ENCODE data around the gene ABCC10.
"Not testable (repeated sequence)": the region's sequence is repeated elsewhere in the genome, so short reads cannot be mapped to it uniquely, and the experiment has no call there.

The ABCC10 gene

DNA sequence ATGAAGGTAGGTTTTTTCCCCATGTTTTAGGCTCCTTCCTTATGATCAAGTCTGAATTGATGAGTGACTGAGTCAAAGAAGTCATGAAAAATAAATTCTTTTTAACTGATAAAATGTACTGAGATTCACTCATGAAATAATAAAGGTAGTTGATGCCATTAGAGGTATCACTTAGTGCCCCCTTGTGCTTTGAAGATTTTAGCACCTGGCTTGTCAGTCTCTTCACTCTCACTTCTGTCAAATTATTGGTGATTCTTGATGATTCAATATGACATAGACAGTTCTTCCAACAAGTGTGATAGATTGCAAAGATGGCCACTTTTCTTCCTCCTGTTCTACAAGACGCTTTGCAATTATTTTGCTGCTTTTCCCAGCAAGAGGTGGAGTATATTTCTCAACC is 32.2 kb downstream of the ABCC10 start:
- DNase-seq: no peak
- H3K4me3 Mint-ChIP-seq: no peak overlapping the region
- H3K27me3 Mint-ChIP-seq: peaks cover 22 to 33% of the 10 kb centered on the region in 2 donors
- peaks cover 0 to 2% of the 10 kb centered on the region in 2 donors for H3K9me3 Mint-ChIP-seq
- no peak overlapping the region for H3K27ac Mint-ChIP-seq
- no peak for ATAC-seq (replicated peaks)
- H3K4me1 Mint-ChIP-seq: peaks cover 10 to 23% of the 10 kb centered on the region in 2 donors
- H3K36me3 Mint-ChIP-seq: peaks cover under 1 to 4% of the 10 kb centered on the region in 2 donors

DNA sequence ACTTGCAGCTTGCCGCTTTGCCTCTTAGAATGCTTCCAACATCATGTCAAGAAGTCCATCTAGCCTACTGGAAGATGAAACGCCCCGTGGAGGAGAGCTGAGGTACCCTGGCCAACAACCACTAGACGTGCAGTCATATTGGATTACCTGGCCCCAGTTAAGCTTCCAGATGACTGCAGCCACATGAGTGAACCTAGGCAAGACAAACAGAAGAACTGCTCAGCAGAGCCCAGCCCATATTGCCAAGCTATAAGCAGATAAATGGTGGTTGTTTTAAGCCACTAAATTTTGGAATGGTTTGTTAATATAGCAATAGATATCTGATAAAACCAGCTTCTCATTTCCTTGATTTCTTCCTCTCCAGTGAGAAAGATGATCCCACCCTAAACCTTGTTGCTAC is 32.7 kb downstream of the ABCC10 start:
- Mint-ChIP-seq H3K9me3 (peaks cover 0 to 2% of the 10 kb centered on the region in 2 donors), H3K27ac (no peak overlapping the region), H3K36me3 (peaks cover 0 to 4% of the 10 kb centered on the region in 2 donors), H3K4me3 (no peak overlapping the region), H3K4me1 (peaks cover 7 to 18% of the 10 kb centered on the region in 2 donors), H3K27me3 (peaks cover 22 to 33% of the 10 kb centered on the region in 2 donors)
- ATAC-seq (replicated peaks): no peak
- no peak for DNase-seq

DNA sequence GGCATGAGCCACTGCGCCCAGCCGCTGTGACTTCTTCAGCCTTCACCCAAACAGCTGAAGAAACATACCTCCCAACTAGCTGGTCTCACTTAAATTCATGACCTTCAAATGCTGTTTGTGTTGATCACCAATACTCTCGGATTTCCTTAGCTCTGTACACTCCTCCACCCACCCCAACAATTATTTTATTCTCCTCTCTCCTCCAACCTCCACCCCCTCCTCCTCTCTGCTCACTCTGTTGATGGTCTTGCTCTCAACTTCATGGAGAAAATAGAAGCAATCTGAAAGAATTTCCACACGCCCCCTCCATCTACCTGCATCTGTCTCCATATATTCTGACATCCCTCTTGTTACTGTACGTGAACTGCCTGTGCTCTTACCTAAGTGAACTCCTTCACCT is 34.6 kb downstream of the ABCC10 start:
- no peaks in the 10 kb centered on the region for H3K36me3 Mint-ChIP-seq
- no peak for ATAC-seq (replicated peaks)
- peaks cover 0 to 1% of the 10 kb centered on the region in 2 donors for H3K4me1 Mint-ChIP-seq
- H3K27me3 Mint-ChIP-seq: peaks cover 18 to 29% of the 10 kb centered on the region in 2 donors
- DNase-seq: no peak
- no peak overlapping the region for H3K27ac Mint-ChIP-seq
- H3K9me3 Mint-ChIP-seq: no peaks in the 10 kb centered on the region
- no peak overlapping the region for H3K4me3 Mint-ChIP-seq

DNA sequence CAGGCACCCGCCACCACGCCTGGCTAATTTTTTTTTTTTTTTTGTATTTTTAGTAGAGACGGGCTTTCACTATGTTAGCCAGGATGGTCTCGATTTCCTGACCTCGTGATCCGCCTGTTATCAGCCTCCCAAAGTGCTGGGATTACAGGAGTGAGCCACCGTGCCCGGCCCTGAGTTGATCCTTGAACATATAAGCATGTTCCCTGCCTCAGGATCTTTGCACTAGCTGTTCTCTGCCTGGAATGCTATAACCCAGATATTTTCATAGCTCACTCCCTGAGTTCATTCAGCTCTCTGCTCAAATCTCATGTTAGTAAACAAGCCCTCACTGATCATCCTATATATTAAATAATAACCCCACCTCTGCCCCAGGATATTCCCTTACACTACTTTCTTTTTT is 37.0 kb downstream of the ABCC10 start:
- no peaks in the 10 kb centered on the region for H3K9me3 Mint-ChIP-seq
- H3K27ac Mint-ChIP-seq: no peak overlapping the region
- DNase-seq: no peak
- H3K4me1 Mint-ChIP-seq: no peaks in the 10 kb centered on the region
- ATAC-seq (replicated peaks): no peak
- no peak overlapping the region for H3K4me3 Mint-ChIP-seq
- peaks cover 31 to 44% of the 10 kb centered on the region in 2 donors for H3K27me3 Mint-ChIP-seq
- no peaks in the 10 kb centered on the region for H3K36me3 Mint-ChIP-seq

DNA sequence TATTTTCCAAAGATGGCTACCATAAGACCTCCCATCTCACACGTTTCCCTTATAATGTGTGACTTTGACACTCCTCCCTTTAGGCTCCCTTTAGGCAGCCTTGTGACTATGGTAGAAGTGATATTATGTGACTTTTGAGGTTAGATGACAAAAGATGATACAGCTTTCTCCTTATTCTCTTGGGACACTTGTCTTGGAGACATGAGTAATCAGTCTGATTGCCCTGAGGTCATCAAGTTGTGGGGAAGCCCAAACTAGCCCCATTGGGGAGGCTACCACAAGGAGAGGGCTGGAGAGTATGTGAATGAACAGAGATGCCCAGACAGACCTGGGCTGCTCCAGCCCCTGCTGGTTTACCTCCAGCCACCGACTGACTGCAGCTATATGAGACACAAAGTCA is 38.6 kb downstream of the ABCC10 start:
- DNase-seq (no peak), ATAC-seq (replicated peaks) (peak; percentile 52 to 74)
- peaks cover 37 to 57% of the 10 kb centered on the region in 2 donors for H3K27me3 Mint-ChIP-seq
- no peak overlapping the region for H3K4me3 Mint-ChIP-seq
- H3K36me3 Mint-ChIP-seq: no peaks in the 10 kb centered on the region
- H3K27ac Mint-ChIP-seq: no peak overlapping the region
- H3K9me3 Mint-ChIP-seq: no peaks in the 10 kb centered on the region
- H3K4me1 Mint-ChIP-seq: no peaks in the 10 kb centered on the region

DNA sequence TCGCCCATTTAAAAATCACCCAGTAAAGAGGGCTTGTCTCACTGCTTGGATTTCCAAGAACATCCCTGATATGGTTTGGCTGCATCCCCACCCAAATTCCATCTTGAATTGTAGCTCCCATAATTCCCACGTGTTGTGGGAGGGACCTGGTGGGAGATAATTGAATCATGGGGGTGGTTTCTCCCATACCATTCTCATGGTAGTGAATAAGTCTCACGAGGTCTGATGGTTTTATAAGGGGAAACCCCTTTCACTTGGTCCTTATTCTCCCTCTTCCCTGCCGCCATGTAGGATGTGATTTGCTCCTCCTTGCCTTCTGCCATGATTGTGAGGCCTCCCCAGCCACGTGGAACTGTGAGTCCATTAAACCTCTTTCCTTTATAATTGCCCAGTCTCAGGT is 39.9 kb downstream of the ABCC10 start:
- peaks cover 36 to 55% of the 10 kb centered on the region in 2 donors for H3K27me3 Mint-ChIP-seq
- not testable (repeated sequence) for H3K27ac Mint-ChIP-seq; H3K9me3 Mint-ChIP-seq; H3K4me3 Mint-ChIP-seq; H3K4me1 Mint-ChIP-seq; H3K36me3 Mint-ChIP-seq; DNase-seq; ATAC-seq (replicated peaks)

DNA sequence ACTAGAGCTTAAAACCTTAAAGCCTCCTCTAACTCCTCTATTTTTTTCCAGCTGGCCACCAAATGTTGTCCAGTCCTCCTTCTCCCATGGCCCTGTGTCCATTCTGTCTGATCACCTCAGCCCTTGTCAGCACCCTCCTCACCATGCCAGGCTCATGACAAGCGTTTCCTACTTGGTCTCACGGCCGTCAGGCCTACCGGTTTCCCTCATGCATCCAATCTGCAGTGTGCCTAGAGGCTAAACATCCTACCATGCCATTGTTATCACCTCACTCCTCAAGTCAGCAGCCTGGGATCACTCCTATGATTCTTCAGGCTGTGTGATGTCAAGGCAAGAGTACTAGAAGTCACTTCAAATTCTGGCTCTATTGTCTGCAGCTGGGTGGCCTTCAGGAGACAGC is 40.4 kb downstream of the ABCC10 start:
- ATAC-seq (replicated peaks): no peak
- Mint-ChIP-seq H3K9me3 (no peaks in the 10 kb centered on the region), H3K36me3 (no peaks in the 10 kb centered on the region), H3K27ac (no peak overlapping the region), H3K27me3 (peaks cover 31 to 50% of the 10 kb centered on the region in 2 donors), H3K4me1 (no peaks in the 10 kb centered on the region), H3K4me3 (no peak overlapping the region)
- no peak for DNase-seq

DNA sequence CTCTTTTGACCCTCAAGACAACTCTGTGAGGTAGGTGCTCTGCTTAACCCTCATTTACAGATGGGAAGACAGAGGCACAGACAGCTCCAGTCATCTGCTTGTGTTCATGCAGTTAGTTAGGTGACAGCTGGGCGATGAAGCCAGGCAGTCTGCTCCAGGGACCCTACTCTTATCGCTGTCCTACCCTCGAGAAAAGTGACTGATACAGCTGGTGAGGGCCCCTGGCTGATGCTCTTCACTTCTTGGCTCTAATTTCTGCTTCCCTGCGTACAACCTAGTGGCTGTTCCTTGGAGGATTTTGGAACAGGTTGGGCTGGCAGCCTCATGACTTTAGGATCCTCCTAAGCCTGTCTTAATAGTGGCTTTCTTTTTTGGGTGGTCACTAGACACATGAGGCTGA is 40.9 kb downstream of the ABCC10 start:
- no peak overlapping the region for H3K27ac Mint-ChIP-seq
- H3K4me1 Mint-ChIP-seq: no peaks in the 10 kb centered on the region
- peaks cover 27 to 45% of the 10 kb centered on the region in 2 donors for H3K27me3 Mint-ChIP-seq
- H3K36me3 Mint-ChIP-seq: no peaks in the 10 kb centered on the region
- ATAC-seq (replicated peaks) (no peak), DNase-seq (no peak)
- no peak overlapping the region for H3K4me3 Mint-ChIP-seq
- H3K9me3 Mint-ChIP-seq: no peaks in the 10 kb centered on the region

DNA sequence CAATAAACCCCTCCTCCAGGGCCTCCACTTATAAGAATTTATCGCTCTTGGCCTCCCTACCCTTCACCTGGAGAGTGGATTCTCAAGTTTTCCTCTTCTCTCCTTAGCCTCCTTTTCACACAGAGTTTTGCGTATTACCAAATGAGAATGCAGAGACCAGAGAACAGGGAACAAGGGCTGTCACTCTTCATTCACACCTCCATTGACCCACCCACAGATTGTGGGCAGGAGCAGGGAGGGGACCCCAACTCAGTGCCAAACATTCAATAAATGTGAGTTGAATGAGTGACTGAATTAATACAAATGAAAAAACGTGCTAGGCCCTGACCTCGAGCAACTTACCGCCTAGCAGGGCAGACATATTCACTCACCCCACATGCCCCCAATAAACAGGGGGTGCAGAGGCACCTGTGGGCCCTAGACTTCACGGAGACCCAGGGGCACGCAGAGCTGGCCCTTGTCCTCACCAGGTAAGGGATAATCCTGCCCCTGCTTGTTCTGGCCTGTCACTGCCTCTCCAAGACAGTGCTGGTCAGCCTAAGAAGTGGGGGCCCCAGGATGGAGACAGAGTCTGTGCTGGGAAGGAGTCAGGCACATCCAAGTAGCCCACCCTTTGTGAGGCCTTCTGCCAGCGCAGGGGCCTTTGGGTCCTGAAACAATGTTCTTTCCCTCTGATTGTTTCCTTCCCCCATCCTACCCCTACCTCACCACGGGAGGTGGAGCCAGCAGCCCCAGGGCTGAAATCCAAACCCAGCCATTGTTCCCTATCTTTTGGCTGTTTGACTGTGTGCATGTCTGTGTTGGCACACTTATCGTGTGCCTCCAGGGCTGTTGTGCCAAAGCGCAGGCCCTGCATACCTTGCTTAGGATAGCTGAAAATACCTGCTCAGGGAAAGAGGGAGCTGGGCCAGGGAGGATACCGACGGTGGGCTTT is 41.7 kb downstream of the ABCC10 start:
- no peak for DNase-seq
- Mint-ChIP-seq H3K4me1 (no peaks in the 10 kb centered on the region), H3K4me3 (no peak overlapping the region), H3K27ac (no peak overlapping the region), H3K36me3 (no peaks in the 10 kb centered on the region), H3K27me3 (peaks cover 26 to 41% of the 10 kb centered on the region in 2 donors), H3K9me3 (no peaks in the 10 kb centered on the region)
- no peak for ATAC-seq (replicated peaks)

DNA sequence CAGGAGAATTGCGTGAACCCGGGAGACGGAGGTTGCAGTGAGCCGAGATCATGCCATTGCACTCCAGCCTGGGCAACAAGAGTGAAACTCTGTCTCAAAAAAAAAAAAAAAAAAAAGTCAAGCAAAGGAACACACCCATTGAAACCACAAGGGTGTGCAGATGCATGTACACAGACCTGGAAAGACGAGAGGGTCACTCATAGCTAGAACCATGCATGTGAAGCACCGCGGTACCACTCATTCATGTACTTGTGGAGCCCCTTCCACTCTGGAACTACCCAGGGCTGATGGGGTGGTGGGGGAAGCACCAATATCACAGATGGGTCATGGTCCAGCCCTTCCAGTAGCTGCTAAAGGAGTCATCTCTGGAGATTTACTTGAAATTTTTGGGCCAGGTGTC is 42.6 kb downstream of the ABCC10 start:
- ATAC-seq (replicated peaks): peak in 1 of 2 donors; percentile 50
- H3K4me1 Mint-ChIP-seq: no peaks in the 10 kb centered on the region
- peaks cover 26 to 36% of the 10 kb centered on the region in 2 donors for H3K27me3 Mint-ChIP-seq
- H3K27ac Mint-ChIP-seq: no peak overlapping the region
- H3K4me3 Mint-ChIP-seq: no peak overlapping the region
- DNase-seq: no peak
- no peaks in the 10 kb centered on the region for H3K36me3 Mint-ChIP-seq
- H3K9me3 Mint-ChIP-seq: no peaks in the 10 kb centered on the region

DNA sequence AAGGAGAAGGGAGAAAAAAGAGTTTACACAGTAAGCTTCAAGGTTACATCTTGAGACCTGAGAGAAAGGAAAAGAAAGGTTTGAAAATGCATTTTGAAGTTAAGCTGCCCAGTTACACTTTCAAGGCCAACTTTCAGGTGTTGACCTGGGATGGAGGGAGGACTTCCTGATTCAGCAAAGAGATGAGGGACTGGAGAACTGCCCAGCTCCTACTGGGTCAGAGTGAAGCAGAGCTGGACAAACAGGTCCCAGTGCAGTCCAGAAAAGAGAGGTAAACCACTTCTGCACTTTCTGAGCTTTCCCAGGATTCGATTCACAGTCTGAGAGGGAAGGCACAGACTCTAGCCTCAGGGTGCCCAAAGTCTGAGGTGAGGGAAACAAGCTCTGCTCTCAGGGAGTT is 44.1 kb downstream of the ABCC10 start:
- no peak overlapping the region for H3K27ac Mint-ChIP-seq
- H3K4me1 Mint-ChIP-seq: no peaks in the 10 kb centered on the region
- peaks cover 26 to 36% of the 10 kb centered on the region in 2 donors for H3K27me3 Mint-ChIP-seq
- ATAC-seq (replicated peaks) (no peak), DNase-seq (no peak)
- H3K36me3 Mint-ChIP-seq: no peaks in the 10 kb centered on the region
- no peak overlapping the region for H3K4me3 Mint-ChIP-seq
- H3K9me3 Mint-ChIP-seq: no peaks in the 10 kb centered on the region

DNA sequence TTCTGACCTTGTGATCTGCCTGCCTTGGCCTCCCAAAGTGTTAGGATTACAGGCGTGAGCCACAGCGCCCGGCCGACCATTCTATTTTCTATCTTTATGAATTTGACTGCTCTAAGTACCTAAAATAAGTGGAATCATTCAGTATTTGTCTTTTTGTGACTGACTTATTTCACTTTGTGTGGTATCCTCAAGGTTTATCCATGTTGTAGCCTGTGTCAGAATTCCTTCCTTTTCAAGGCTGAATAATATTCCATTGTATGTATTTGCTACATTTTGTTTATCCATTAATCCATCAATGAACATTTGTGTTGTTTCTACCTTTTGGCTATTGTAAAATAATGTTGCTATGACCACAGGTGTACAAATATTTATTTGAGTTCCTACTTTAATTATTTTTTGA is 45.2 kb downstream of the ABCC10 start:
- Mint-ChIP-seq H3K4me1 (peaks cover 3 to 10% of the 10 kb centered on the region in 2 donors), H3K27ac (no peak overlapping the region), H3K9me3 (no peaks in the 10 kb centered on the region), H3K27me3 (peaks cover 25 to 35% of the 10 kb centered on the region in 2 donors), H3K36me3 (no peaks in the 10 kb centered on the region), H3K4me3 (no peak overlapping the region)
- ATAC-seq (replicated peaks): no peak
- DNase-seq: no peak

DNA sequence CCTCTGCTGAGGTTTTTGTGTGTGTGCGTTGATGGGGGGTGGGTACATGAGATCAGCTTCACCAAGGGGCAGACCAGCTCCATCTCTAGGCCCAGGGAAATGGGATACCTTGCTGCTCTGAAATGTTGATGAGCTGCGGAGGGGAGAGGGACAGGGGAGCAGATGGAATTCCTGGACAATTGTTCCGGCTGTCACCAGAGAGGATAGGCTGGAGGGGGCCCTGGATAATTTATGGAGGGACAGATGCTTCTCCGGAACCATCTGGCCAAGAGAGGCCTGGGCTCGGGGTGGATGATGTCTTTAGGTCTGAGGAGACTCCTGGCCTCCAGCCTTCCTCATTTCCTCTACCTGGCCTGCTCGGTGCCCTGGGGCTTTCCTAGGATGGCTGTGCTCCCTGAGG is 48.2 kb downstream of the ABCC10 start:
- H3K27ac Mint-ChIP-seq: no peak overlapping the region
- no peaks in the 10 kb centered on the region for H3K9me3 Mint-ChIP-seq
- ATAC-seq (replicated peaks) (no peak), DNase-seq (no peak)
- peaks cover 9 to 11% of the 10 kb centered on the region in 2 donors for H3K27me3 Mint-ChIP-seq
- no peaks in the 10 kb centered on the region for H3K36me3 Mint-ChIP-seq
- no peak overlapping the region for H3K4me3 Mint-ChIP-seq
- H3K4me1 Mint-ChIP-seq: peaks cover 16 to 38% of the 10 kb centered on the region in 2 donors

DNA sequence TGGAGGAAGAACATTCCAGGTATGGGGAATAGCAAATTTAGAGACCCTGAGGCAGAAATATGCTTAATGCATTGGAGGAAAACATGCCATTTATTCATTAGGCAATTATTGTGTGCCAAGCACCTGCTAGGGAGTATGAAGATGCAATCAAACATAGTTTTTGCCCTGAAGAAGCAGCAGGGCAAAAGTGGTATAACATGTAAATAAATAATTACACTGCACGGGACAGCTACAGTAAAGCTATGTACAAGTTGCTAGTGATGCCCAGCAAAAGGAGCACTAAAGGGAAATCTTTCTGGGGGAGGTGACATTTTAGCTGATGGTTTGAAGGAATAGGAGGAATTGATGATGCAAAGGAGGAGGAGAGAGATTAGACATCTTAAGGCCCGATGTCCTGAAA is 49.4 kb downstream of the ABCC10 start:
- H3K4me1 Mint-ChIP-seq: peaks cover 22 to 41% of the 10 kb centered on the region in 2 donors
- H3K27me3 Mint-ChIP-seq: no peaks in the 10 kb centered on the region
- H3K4me3 Mint-ChIP-seq: peak overlapping the region; percentile 97 to 99
- H3K9me3 Mint-ChIP-seq: no peaks in the 10 kb centered on the region
- peak; percentile 38 to 41 for ATAC-seq (replicated peaks)
- H3K36me3 Mint-ChIP-seq: peaks cover 3% of the 10 kb centered on the region in 2 donors
- peak overlapping the region; percentile 99 for H3K27ac Mint-ChIP-seq
- DNase-seq: no peak
